HG03442 (cell line): ENCODE data around the gene ANXA10.
"Not testable (repeated sequence)": the region's sequence is repeated elsewhere in the genome, so short reads cannot be mapped to it uniquely, and the experiment has no call there.

Experiments used
- ATAC-seq: cut with Tn5 transposase; IDR thresholded peaks from one replicate; pipeline ENCODE4 v1.9.1; 2021; ENCODE audit warnings: mild to moderate bottlenecking, moderate library complexity; ENCODE audit not compliant: unreplicated experiment

The ANXA10 gene

GRCh38 chr4:168153596-168154440 is 61.5 kb downstream of the ANXA10 start:
- ATAC-seq: peak; percentile 88

- no peak for ATAC-seq
These were observed 62.4 kb downstream of the ANXA10 start for GRCh38 chr4:168154546-168155277.

- ATAC-seq: no peak
These were observed 70.3 kb downstream of the ANXA10 start for GRCh38 chr4:168162604-168163003.

- no peak for ATAC-seq
These were observed 70.8 kb downstream of the ANXA10 start for GRCh38 chr4:168163106-168163505.

GRCh38 chr4:168164045-168164444 is 71.7 kb downstream of the ANXA10 start:
- ATAC-seq: no peak

- ATAC-seq: no peak
These were observed 72.7 kb downstream of the ANXA10 start for GRCh38 chr4:168164915-168165548.

DNA sequence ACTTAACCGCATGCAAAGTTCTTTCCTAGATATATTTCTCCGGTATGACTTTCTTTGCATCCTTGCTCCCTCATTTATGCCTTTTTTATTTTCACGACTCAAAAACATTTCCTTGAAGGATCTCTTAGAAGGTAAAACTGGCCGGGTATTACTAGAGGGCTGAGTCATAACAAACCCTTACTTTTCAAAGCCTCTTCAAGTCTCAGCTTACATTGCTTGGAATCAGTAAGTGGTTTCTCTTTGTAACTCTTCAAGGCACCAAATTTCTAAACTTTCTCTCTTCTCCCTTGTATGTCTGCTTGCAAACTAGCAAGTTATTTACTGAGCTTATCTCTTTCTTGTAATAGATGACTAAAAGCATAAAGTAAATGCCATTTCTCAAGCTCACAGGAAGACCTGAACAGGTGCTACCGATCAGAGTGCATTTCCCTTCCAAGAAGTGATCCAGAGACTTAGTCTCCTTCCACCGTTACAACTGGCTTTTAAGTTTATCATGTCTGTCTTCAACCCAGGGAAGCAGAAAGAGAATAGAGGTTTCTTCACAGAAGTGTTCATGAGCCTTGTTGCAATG is 75.5 kb downstream of the ANXA10 start:
- ATAC-seq: no peak

- no peak for ATAC-seq
These were observed 82.0 kb downstream of the ANXA10 start for GRCh38 chr4:168174308-168174707.

DNA sequence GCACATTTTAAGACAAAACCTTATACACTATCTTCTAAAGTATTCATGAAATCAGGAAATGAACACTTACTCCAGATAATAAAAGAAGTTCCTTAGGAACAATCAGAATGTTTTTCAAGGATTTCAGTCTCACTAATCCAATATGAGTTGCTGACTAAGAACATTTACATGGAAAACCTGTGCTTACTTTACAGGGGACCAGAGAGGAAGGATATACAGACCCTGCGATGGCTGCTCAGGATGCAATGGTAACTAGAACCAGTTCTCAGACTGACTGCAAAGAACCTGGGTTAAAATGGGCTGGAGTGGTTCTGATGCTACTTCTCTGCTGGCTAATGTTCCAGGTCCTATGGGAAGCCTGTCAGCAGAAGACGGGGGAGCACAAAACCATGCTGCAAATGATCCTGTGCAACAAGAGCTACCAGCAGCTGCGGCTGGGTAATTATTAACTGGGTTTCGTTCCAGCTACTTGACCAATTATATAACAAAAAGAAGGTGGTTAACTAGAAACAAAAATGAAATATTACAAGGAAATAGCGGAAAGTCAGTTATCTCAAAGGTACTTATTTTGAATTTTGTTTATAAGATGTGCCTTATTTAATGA is 85.3 kb downstream of the ANXA10 start:
- ATAC-seq: no peak

DNA sequence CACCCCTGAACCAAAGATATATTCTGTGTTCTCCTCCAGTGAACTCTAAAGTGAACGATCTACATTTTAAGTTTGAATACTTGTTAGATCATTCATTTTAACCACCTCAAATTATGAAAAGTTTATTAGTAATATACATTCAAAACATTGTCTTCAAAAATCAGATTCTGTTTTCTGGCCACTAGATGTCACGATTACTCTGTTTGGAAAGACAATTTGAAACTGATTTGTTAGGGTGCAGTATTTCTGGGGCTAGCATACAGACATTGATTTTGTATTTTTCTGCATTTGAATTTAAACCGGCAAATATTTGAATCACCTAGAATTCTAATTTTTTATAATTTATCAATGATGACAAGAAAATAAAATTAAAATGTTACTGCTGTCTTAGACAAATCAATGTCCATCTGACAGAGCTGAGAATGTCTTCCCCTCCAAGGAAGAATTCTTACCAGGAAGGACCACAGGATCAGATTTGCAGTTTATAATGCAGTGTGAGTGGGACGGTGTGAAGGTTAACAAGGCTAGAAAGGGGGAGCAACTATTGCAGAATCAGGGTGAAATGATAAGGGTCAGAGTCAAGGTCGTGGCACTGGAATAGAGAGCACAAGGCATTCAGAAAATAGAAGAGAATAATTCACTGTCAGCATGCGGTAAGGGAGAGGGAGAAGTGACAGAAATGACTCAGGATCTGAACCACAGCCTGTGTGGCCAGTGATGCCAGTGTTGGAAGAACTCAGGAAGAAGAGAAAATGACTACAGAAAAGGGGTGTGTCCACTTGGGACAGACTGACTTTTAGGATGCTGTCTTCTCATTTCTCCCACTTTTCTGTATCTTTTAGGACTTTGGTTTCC is 91.6 kb downstream of the ANXA10 start:
- no peak for ATAC-seq

GRCh38 chr4:168188754-168189153 is 96.4 kb downstream of the ANXA10 start:
- ATAC-seq: peak; percentile 66

GRCh38 chr4:168197926-168198325 is 105.6 kb downstream of the ANXA10 start:
- no peak for ATAC-seq

- peak; percentile 62 for ATAC-seq
These were observed 107.1 kb downstream of the ANXA10 start for GRCh38 chr4:168199260-168199957.

- ATAC-seq: no peak
These were observed 108.3 kb downstream of the ANXA10 start for GRCh38 chr4:168200685-168201084.

DNA sequence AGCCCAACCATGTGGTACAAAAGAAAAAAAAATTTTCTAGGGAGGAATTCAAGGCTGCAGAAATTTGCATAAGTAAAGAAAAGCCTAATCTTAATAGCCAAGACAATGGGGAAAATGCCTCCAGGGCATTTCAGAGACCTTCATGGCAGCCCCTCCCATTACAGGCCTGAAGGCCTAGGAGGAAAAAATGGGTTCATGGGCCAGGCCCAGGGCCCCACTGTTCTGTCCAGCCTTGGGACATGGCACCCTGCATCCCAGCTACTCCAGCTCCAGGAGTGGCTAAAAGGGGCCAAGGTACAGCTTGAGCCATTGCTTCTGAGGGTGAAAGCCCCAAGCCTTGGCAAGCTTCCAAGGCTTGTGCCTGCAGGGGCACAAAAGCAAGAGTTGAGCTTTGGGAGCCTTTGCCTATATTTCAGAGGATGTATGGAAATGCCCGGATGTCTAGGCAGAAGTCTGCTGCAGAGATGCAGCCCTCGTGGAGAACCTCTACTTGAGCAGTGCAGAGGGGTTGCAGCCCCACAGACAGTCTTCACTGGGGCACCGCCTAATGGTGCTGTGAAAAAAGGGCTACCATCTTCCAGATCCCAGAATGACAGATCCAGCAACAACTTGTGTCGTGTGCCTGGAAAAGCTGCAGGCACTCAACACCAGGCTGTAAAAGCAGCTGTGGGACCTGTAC is 111.0 kb downstream of the ANXA10 start:
- ATAC-seq: no peak

GRCh38 chr4:168208957-168209614 is 116.7 kb downstream of the ANXA10 start:
- no peak for ATAC-seq

GRCh38 chr4:168212656-168213055 is 120.3 kb downstream of the ANXA10 start:
- no peak for ATAC-seq

GRCh38 chr4:168213511-168213910 is 121.2 kb downstream of the ANXA10 start:
- not testable (repeated sequence) for ATAC-seq
